Measurements from ENCODE around the gene ERFL.
A peak's percentile ranks its signal among the peaks of the same experiment; 100 is the strongest.

The ERFL gene

DNA sequence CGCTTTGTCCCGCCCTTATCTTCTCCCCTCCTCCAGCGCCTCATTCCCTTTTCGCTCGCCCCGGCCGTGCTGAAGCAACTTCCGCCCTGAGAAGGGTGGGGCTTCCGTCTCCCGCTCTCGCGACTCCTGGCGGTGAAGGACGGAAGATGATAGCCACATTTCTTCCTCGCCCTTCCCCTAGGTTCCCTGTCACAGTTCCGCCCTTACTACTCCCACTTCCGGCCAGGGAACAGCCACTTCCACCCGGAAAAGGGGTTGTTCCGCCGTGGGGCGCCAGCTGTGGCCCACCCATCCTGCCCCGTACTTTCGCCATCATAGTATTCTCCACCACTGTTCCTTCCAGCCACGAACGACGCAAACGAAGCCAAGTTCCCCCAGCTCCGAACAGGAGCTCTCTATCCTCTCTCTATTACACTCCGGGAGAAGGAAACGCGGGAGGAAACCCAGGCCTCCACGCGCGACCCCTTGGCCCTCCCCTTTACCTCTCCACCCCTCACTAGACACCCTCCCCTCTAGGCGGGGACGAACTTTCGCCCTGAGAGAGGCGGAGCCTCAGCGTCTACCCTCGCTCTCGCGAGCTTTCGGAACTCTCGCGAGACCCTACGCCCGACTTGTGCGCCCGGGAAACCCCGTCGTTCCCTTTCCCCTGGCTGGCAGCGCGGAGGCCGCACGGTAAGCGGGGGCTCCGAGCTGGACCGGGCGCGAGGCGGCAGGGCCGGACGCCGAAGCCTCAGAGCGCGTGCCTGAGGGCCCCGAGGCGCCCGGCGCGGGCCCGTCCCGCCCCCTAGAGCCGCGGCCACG, 68.4 kb downstream of the ERFL start, which contains the start of gene RPS19:
TSS of gene RPS19 (plus strand) at position 638 of the 801 bp plus-strand sequence. CDS start 520 bp downstream, outside the sequence.
- peak within 1 kb of the TSS; percentile 87 for H3K27ac ChIP-seq (ENCODE audit: poor library complexity, severe bottlenecking)
- TF ChIP-seq, protein P1, sequence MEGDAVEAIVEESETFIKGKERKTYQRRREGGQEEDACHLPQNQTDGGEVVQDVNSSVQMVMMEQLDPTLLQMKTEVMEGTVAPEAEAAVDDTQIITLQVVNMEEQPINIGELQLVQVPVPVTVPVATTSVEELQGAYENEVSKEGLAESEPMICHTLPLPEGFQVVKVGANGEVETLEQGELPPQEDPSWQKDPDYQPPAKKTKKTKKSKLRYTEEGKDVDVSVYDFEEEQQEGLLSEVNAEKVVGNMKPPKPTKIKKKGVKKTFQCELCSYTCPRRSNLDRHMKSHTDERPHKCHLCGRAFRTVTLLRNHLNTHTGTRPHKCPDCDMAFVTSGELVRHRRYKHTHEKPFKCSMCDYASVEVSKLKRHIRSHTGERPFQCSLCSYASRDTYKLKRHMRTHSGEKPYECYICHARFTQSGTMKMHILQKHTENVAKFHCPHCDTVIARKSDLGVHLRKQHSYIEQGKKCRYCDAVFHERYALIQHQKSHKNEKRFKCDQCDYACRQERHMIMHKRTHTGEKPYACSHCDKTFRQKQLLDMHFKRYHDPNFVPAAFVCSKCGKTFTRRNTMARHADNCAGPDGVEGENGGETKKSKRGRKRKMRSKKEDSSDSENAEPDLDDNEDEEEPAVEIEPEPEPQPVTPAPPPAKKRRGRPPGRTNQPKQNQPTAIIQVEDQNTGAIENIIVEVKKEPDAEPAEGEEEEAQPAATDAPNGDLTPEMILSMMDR (IDR thresholded peaks at IDR 0.05; ENCODE audit: poor library complexity, severe bottlenecking): peak; percentile 66
- DNase-seq (ENCODE audit: low spot score): peak; percentile 95

DNA sequence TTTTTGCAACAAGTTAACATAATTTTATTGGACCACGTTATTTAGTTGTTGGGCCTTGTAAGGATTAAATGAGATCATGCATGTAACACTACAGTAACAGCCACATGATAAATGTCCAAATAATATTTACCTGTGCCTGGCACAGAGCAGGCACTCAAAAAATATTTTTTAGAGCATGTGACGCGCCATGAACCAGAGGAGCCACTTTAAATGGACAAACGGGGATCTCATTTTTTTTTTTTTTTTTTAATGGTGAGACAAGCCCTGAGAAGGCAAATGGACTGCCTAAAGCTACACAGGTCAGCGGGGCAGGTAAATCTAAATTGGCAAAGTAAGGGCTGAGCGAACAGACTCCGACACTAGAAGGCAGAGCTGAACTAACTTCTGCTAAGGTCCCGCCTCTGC, 69.0 kb downstream of the ERFL start:
- Histone ChIP-seq H3K36me3 (ENCODE audit: low read depth) (peaks cover 39% of the 10 kb centered on the region), H3K4me3 (ENCODE audit: severe bottlenecking) (peak overlapping the region; percentile 90), H3K9me3 (ENCODE audit: severe bottlenecking) (no peaks in the 10 kb centered on the region), H3K4me1 (ENCODE audit: insufficient read depth, poor library complexity, severe bottlenecking) (peaks cover 13% of the 10 kb centered on the region), H3K27ac (ENCODE audit: poor library complexity, severe bottlenecking) (peak overlapping the region; percentile 87), H3K27me3 (ENCODE audit: insufficient read depth, poor library complexity, severe bottlenecking) (no peaks in the 10 kb centered on the region)
- TF ChIP-seq, protein P1 (IDR thresholded peaks at IDR 0.05; ENCODE audit: poor library complexity, severe bottlenecking): no peak
- no peak for DNase-seq (ENCODE audit: low spot score)
- no peak for ATAC-seq (ENCODE audit: low read depth)

More for the DNA sequence above, 68.4 kb downstream of the ERFL start, which contains the start of gene RPS19:
- Histone ChIP-seq H3K27me3 (ENCODE audit: insufficient read depth, poor library complexity, severe bottlenecking) (no peaks in the 10 kb centered on the region), H3K9me3 (ENCODE audit: severe bottlenecking) (no peaks in the 10 kb centered on the region), H3K36me3 (ENCODE audit: low read depth) (peaks cover 45% of the 10 kb centered on the region), H3K4me1 (ENCODE audit: insufficient read depth, poor library complexity, severe bottlenecking) (peaks cover 13% of the 10 kb centered on the region), H3K4me3 (ENCODE audit: severe bottlenecking) (peak within 1 kb of the TSS; percentile 90)
- ATAC-seq (ENCODE audit: low read depth): peak; percentile 84

All from RWPE2 (cell line).